ENCODE results near the gene PABPC1L2B.
"Not testable (repeated sequence)": the region's sequence is repeated elsewhere in the genome, so short reads cannot be mapped to it uniquely, and the experiment has no call there.

- TF ChIP-seq ZNF274 (IDR thresholded peaks at IDR 0.05; ENCODE audit: insufficient read depth, insufficient read length); CHD2 (IDR thresholded peaks at IDR 0.05; ENCODE audit: borderline replicate concordance, low read depth, low read length); POLR2A (IDR thresholded peaks at IDR 0.05; ENCODE audit: low read depth, low read length); HDAC2 (IDR thresholded peaks at IDR 0.05); SKIL (IDR thresholded peaks at IDR 0.05; ENCODE audit: low read depth, poor library complexity, severe bottlenecking); MTA2 (IDR thresholded peaks at IDR 0.05; ENCODE audit: low read depth); CTCF (IDR thresholded peaks at IDR 0.05 in 2 of 3, conservative IDR thresholded peaks at IDR 0.05 in 1 of 3; ENCODE audit: control insufficient read depth in 2 of 3, extremely low read depth in 1 of 3, insufficient read depth in 1 of 3, low read depth in 3 of 3, low read length in 3 of 3): not testable (repeated sequence)
Measured at GRCh38 chrX:72971859-72972258, 30.9 kb upstream of the PABPC1L2B start.
